GM12874 (cell line): ENCODE results near the gene PDE11A.

Source experiments
- CTCF ChIP-seq: IDR thresholded peaks from 2 replicates; pipeline ENCODE4 v1.5.1; 2011; ENCODE audit warnings: low read depth, mild to moderate bottlenecking, control low read depth, low read length, moderate library complexity; ENCODE audit not compliant: insufficient read depth

The PDE11A gene

GRCh38 chr2:178088774-178089270 is 16.2 kb upstream of the PDE11A start:
- no peak for TF ChIP-seq CTCF

- no peak for TF ChIP-seq CTCF
Measured at GRCh38 chr2:178084273-178084672, 11.7 kb upstream of the PDE11A start.

GRCh38 chr2:178082408-178083045 is 9.9 kb upstream of the PDE11A start:
- TF ChIP-seq CTCF = no peak

GRCh38 chr2:178076130-178076529 is 3.6 kb upstream of the PDE11A start:
- no peak for TF ChIP-seq CTCF

- no peak for TF ChIP-seq CTCF
Measured at GRCh38 chr2:178075006-178075326, 2.4 kb upstream of the PDE11A start.

- TF ChIP-seq CTCF = no peak
Measured at GRCh38 chr2:178074123-178075005, 1.8 kb upstream of the PDE11A start.

GRCh38 chr2:178072000-178072382 is 586 bp downstream of the PDE11A start:
- TF ChIP-seq CTCF = no peak
